Measurements from ENCODE around the gene HRH2. TPM values are rescaled to one million over a fixed set of nuclear protein-coding genes. Genes with fewer than 3 reads are reported as not detected.

HRH2 gene, protein sequence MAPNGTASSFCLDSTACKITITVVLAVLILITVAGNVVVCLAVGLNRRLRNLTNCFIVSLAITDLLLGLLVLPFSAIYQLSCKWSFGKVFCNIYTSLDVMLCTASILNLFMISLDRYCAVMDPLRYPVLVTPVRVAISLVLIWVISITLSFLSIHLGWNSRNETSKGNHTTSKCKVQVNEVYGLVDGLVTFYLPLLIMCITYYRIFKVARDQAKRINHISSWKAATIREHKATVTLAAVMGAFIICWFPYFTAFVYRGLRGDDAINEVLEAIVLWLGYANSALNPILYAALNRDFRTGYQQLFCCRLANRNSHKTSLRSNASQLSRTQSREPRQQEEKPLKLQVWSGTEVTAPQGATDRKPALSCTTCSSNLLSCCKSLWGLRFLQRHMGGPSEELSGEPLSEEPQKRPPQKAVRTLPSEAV
- total RNA-seq: not detected in 2 replicates

DNA sequence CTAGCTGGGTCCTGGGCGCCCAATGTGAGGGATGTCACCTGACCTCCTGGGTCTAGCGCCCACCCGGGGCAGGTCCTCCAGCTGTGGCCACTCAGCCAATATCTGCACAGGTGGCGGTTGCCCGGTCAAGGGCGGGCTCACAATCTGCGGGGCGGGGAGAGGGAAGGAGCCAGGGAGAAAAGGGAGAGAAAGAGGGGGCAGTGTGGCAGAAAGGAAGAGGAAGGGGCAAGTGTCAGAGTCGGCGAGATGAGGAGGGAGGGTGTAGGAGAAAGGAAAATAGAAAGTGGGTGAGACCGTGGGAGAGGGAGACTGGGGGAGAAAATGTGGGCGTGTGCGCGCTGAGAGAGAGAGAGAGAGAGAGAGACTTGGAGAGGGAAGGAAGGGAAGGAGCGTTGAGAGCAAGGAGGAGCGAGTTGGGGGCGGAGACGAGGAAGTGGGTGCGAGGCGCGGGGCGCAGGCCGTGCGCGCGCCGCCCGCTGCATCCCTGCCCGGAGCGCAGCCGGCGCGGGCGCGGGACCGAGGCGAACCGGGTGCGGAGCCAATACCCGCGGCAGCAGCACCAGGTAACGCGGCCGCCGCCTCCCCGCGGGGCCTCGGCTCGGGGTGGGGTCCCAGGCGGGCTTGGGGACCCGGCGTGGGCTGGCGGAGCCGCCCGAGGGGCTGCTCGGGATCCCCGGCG lies at the start of gene HRH2:
HRH2 (plus strand) TSS at position 479 of the 679 bp plus-strand sequence. CDS start 25,163 bp downstream, outside the sequence.

Other genes with a start within 250 kb of the HRH2 start
- gene DRD1, start 213.9 kb upstream of the HRH2 start, total RNA-seq: not detected in 2 replicates
- 53.6 and 87.4 TPM in 2 replicates for gene SFXN1, start 179.5 kb upstream of the HRH2 start, total RNA-seq
- not detected in 2 replicates for gene CPLX2, start 213.5 kb downstream of the HRH2 start, total RNA-seq

Measured in mammary microvascular endothelial cell (primary cell).